IgD-negative memory B cell (primary cell): ENCODE data around the gene AMOTL2. TPM values are rescaled to one million over a fixed set of nuclear protein-coding genes. Genes with fewer than 3 reads are reported as not detected.

Experiments used
- polyA plus RNA-seq: library from polyadenylated mRNA; unstranded; fragments of 300-500 nt; fragmentation: Illumina TruSeq; gene quantifications from one replicate; pipeline ENCODE4 v1.2.3, GENCODE V29; 2021

Gene AMOTL2
- polyA plus RNA-seq, 1 donor from 2014 or later = not detected

Other genes starting within 250 kb of the AMOTL2 start
- 3.8 TPM for gene RYK, start 123.6 kb downstream of the AMOTL2 start, polyA plus RNA-seq
- 70.0 TPM for gene ANAPC13, start 111.5 kb upstream of the AMOTL2 start, polyA plus RNA-seq
- 23.9 TPM for gene CEP63, start 111.6 kb upstream of the AMOTL2 start, polyA plus RNA-seq